Natural killer cell treated with Interleukin-12 subunit alpha and Interleukin-12 subunit beta and Interleukin-15 and Interleukin-18, amount 100 ng/mL, for 72 hours (primary cell): ENCODE measurements around the gene FANCB. TPM values are rescaled to one million over a fixed set of nuclear protein-coding genes. Genes with fewer than 3 reads are reported as not detected.

Source experiments
- ATAC-seq, 2 donors: fragments of 150-1000 bp; cut with Tn5 transposase in 1 of 2; sonication (Bioruptor Pico), chemical (Tn5 transposase) in 1 of 2; 2 replicates each; pipeline ENCODE4 v1.10.0; 2021
- DNase-seq: peaks from one replicate; pipeline ENCODE4 v3.0.0; 2022; ENCODE audit warnings: low spot score
- H3K27ac Mint-ChIP-seq, 2 donors: 1 replicate in 1 of 2; 2 replicates in 1 of 2; pipeline ENCODE4 v1.8.0; 2022; ENCODE audit warnings: mixed read lengths in 2 of 2, mild to moderate bottlenecking in 1 of 2, moderate library complexity in 1 of 2
- H3K27me3 Mint-ChIP-seq, 2 donors: 1 replicate in 1 of 2; 2 replicates in 1 of 2; pipeline ENCODE4 v1.8.0; 2022; ENCODE audit warnings: mixed read lengths in 2 of 2
- H3K36me3 Mint-ChIP-seq: one replicate; pipeline ENCODE4 v1.8.0; 2022; ENCODE audit warnings: mixed read lengths
- H3K4me1 Mint-ChIP-seq, 2 donors: 1 replicate in 1 of 2; 2 replicates in 1 of 2; pipeline ENCODE4 v1.8.0; 2022; ENCODE audit warnings: low read depth in 2 of 2, mixed read lengths in 2 of 2, mild to moderate bottlenecking in 1 of 2
- H3K4me3 Mint-ChIP-seq: one replicate; pipeline ENCODE4 v1.8.0; 2022; ENCODE audit warnings: mixed read lengths
- H3K9me3 Mint-ChIP-seq: 2 replicates; pipeline ENCODE4 v1.8.0; 2022; ENCODE audit warnings: mixed read lengths
- total RNA-seq, 2 donors: library from RNA; stranded (reverse); gene quantifications; one replicate each; pipeline ENCODE4 v1.2.3, GENCODE V29; 2022

The FANCB gene
- total RNA-seq, 2 donors from 2014 or later: 10.0 to 19.1 TPM

DNA sequence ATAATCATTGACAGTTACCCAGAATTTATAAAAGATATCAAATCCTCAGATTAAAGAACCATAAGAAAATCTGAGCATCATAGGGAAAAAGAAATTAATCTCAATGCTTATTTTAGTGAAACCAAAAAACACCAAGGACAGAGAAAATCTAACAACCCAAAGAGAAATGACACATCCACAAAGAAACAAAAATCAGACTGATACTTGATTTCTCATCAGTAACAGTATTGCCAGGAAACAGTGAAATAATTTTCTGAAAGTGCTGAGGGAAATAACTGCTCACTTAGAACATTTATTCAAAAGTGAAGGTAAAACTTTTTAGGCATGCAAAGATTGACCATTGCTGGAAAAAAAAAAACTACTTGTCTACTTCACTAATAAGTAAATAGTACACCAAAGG, 11.0 kb upstream of the FANCB start:
- peaks cover 3% of the 10 kb centered on the region for H3K9me3 Mint-ChIP-seq
- no peak for DNase-seq
- no peak for ATAC-seq
- H3K4me3 Mint-ChIP-seq: peak overlapping the region; percentile 80
- no peaks in the 10 kb centered on the region for H3K27me3 Mint-ChIP-seq
- H3K27ac Mint-ChIP-seq: peak overlapping the region; percentile 91 to 92
- H3K36me3 Mint-ChIP-seq: no peaks in the 10 kb centered on the region
- H3K4me1 Mint-ChIP-seq: peaks cover 23 to 25% of the 10 kb centered on the region in 2 donors

DNA sequence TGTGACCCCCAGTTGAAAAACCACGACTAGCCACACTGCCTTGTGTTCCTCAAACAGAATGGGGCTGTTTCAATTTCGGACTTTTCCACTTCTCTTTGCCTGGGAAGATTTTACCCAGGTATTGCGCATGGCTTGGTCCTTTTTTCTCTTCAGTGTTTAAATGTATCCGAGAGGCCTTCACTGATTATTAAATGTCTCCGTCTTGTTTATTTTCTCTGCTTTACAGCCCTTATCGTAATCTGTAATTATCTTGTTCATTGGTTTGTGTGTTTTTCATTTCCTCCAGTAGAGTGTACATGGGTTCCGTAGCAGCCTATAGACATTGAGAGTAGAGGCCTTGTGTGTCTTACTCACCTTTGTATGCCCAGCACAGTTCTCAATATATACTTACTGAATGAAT, 2.8 kb upstream of the FANCB start:
- Mint-ChIP-seq H3K27me3 (no peaks in the 10 kb centered on the region), H3K36me3 (no peaks in the 10 kb centered on the region), H3K4me3 (peak overlapping the region; percentile 48), H3K27ac (peak overlapping the region in 1 of 2 donors; percentile 7), H3K4me1 (peaks cover 7 to 10% of the 10 kb centered on the region in 2 donors), H3K9me3 (peaks cover 2% of the 10 kb centered on the region)
- ATAC-seq: no peak
- no peak for DNase-seq

DNA sequence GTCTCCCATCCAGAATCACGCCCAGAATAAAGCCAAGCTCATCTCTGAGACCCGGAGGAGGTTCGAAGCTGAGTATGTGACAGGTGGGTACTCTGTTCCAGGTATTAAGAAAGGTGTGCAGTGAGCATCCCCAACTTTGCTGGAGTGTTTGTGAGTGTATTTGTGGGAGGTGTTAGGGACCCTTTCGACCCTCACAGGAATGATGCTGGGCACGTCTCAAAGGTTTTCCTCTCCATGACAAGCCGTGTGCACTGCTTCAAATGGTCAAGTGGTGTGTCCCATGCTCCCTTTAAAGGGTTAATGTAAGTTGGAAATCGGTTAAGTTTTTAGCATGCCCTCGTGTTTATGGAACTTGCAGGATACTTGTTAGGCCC, 794 bp upstream of the FANCB start:
- H3K4me3 Mint-ChIP-seq: peak overlapping the region; percentile 90
- DNase-seq (no peak), ATAC-seq (no peak)
- no peaks in the 10 kb centered on the region for H3K36me3 Mint-ChIP-seq
- peak overlapping the region; percentile 76 to 82 for H3K27ac Mint-ChIP-seq
- peaks cover 0 to 6% of the 10 kb centered on the region in 2 donors for H3K4me1 Mint-ChIP-seq
- H3K9me3 Mint-ChIP-seq: peaks cover 2% of the 10 kb centered on the region
- no peaks in the 10 kb centered on the region for H3K27me3 Mint-ChIP-seq

GRCh38 chrX:14872355-14872754, 514 bp downstream of the FANCB start:
- H3K4me1 Mint-ChIP-seq: peaks cover 4 to 6% of the 10 kb centered on the region in 2 donors
- H3K36me3 Mint-ChIP-seq: no peaks in the 10 kb centered on the region
- peak overlapping the region; percentile 76 to 82 for H3K27ac Mint-ChIP-seq
- no peak for ATAC-seq
- H3K9me3 Mint-ChIP-seq: peaks cover 2% of the 10 kb centered on the region
- H3K4me3 Mint-ChIP-seq: peak overlapping the region; percentile 90
- DNase-seq: no peak
- no peaks in the 10 kb centered on the region for H3K27me3 Mint-ChIP-seq

DNA sequence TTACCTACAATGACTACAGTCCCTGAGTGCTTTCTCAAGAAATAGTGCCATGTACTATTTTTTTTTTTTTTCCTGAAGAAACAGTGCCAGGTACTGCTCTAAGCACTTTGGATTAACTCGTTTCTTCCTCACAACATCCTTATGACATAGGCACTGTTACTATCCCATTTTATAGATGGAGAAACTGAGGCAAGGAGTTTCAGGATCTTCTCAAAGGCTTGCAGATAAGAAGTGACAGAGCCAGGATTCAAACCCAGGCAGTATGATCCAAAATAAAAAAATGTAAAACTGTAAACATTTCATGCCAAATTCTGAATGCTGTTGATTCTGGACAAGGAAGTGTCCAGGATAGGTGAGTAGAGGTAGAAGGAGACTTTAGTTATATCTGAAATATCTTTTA, 1.1 kb downstream of the FANCB start:
- Mint-ChIP-seq H3K4me3 (peak overlapping the region; percentile 90), H3K4me1 (peaks cover 4 to 6% of the 10 kb centered on the region in 2 donors), H3K36me3 (peaks cover 5% of the 10 kb centered on the region), H3K9me3 (peaks cover 2% of the 10 kb centered on the region), H3K27me3 (no peaks in the 10 kb centered on the region), H3K27ac (peak overlapping the region in 1 of 2 donors; percentile 82)
- DNase-seq (no peak), ATAC-seq (no peak)

DNA sequence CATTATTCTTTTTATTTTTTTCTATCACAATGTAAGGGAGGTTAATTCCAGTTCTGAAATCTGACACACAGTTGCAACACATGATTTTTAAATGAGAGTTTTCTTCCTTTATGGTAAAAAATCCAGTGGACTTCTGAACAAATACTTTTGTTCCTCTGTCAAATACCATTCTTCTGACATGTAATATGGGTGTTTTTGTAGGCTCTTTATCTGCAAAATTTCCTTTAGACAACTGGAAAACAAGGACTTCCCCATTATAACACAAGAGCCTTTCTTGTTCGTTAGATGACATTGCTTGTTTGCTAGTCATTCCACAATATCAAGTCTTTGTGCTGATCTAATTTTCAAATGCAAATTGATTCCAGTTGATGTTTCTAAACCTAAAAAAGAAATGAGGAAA, 7.7 kb downstream of the FANCB start:
- Mint-ChIP-seq H3K27ac (no peak overlapping the region), H3K9me3 (no peaks in the 10 kb centered on the region)
- ATAC-seq: no peak

GRCh38 chrX:14864631-14865030, 8.2 kb downstream of the FANCB start:
- no peaks in the 10 kb centered on the region for H3K9me3 Mint-ChIP-seq
- no peaks in the 10 kb centered on the region for H3K27me3 Mint-ChIP-seq
- ATAC-seq: no peak
- H3K4me3 Mint-ChIP-seq: no peak overlapping the region
- H3K36me3 Mint-ChIP-seq: peaks cover 5% of the 10 kb centered on the region
- H3K4me1 Mint-ChIP-seq: peaks cover 0 to 4% of the 10 kb centered on the region in 2 donors
- no peak for DNase-seq
- H3K27ac Mint-ChIP-seq: no peak overlapping the region

More for the DNA sequence above, 7.7 kb downstream of the FANCB start:
- Mint-ChIP-seq H3K36me3 (peaks cover 5% of the 10 kb centered on the region), H3K4me3 (no peak overlapping the region), H3K4me1 (peaks cover 0 to 4% of the 10 kb centered on the region in 2 donors), H3K27me3 (no peaks in the 10 kb centered on the region)
- DNase-seq: no peak

- H3K36me3 Mint-ChIP-seq: peaks cover 7% of the 10 kb centered on the region
- no peak overlapping the region for H3K27ac Mint-ChIP-seq
- no peak for DNase-seq
- no peak overlapping the region for H3K4me3 Mint-ChIP-seq
- no peaks in the 10 kb centered on the region for H3K4me1 Mint-ChIP-seq
- no peak for ATAC-seq
- H3K9me3 Mint-ChIP-seq: no peaks in the 10 kb centered on the region
- no peaks in the 10 kb centered on the region for H3K27me3 Mint-ChIP-seq
Observed at GRCh38 chrX:14851526-14851925, 21.3 kb downstream of the FANCB start.

- no peaks in the 10 kb centered on the region for H3K4me1 Mint-ChIP-seq
- H3K4me3 Mint-ChIP-seq: no peak overlapping the region
- DNase-seq: no peak
- no peaks in the 10 kb centered on the region for H3K27me3 Mint-ChIP-seq
- no peak overlapping the region for H3K27ac Mint-ChIP-seq
- peaks cover 7% of the 10 kb centered on the region for H3K36me3 Mint-ChIP-seq
- H3K9me3 Mint-ChIP-seq: no peaks in the 10 kb centered on the region
- no peak for ATAC-seq
Observed at GRCh38 chrX:14843666-14844065, 29.2 kb downstream of the FANCB start.

DNA sequence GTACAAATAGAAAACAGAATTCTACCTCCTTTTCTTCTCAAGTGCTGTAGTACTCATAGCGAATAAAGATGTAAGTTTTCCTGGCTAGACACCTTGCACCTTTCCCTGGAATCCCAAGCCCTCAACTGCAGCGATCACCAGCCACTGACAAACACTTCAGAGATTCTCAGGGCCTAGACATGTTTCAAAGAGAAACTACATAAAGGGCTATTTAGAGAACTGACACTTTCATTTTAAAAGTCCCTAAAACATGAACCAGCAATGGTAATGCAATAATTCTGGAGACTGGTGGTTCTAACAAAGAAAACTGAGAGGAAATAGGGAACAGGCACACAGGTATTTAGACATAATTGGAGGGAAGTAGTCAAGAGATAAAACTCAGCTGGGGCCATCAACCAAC, 35.7 kb downstream of the FANCB start:
- ATAC-seq (no peak), DNase-seq (no peak)
- Mint-ChIP-seq H3K36me3 (peaks cover 11% of the 10 kb centered on the region), H3K9me3 (peaks cover 6% of the 10 kb centered on the region), H3K4me1 (no peaks in the 10 kb centered on the region), H3K27ac (no peak overlapping the region), H3K27me3 (no peaks in the 10 kb centered on the region), H3K4me3 (no peak overlapping the region)

DNA sequence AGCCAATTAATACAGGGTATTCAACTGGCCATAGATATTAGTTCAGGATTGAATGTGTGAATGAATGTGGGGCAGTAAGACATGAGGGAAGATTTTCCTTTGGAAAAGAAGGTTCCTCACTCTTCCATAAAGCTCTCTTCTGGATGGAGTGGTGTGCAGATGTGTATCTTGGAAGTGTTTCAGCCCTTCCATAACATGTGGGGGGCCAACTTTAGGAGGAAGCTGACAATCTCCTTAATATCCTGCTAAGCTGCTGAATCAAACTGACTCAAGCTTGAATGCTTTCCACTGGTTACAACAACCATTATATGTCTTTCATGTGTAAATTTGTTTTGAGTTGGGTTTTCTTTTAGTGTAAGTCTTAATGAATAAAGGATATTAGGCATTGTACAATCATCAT, 40.3 kb downstream of the FANCB start:
- H3K27me3 Mint-ChIP-seq: peaks cover 0 to 2% of the 10 kb centered on the region in 2 donors
- H3K27ac Mint-ChIP-seq: no peak overlapping the region
- H3K36me3 Mint-ChIP-seq: peaks cover 5% of the 10 kb centered on the region
- no peaks in the 10 kb centered on the region for H3K4me1 Mint-ChIP-seq
- peaks cover 6% of the 10 kb centered on the region for H3K9me3 Mint-ChIP-seq
- no peak overlapping the region for H3K4me3 Mint-ChIP-seq
- no peak for ATAC-seq
- DNase-seq: no peak

DNA sequence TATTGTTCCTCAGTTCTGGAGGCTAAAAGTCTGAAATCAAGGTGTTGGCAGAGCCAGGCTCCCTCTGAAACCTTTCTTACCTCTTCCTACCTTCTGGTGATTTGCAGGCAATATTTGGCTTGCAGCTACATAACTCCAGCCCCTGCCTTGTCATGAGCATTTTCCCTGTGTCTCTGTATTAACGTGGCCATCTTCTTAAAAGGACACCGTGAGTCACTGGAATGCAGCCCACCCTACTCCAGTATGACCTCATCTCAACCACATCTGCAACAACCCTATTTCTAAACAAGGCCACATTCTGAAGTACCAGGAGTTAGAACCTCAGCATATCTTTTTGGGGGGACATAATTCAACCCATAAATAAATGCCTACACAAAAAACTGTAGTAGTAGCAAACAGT, 40.7 kb downstream of the FANCB start:
- DNase-seq (no peak), ATAC-seq (no peak)
- H3K4me3 Mint-ChIP-seq: no peak overlapping the region
- no peaks in the 10 kb centered on the region for H3K4me1 Mint-ChIP-seq
- peaks cover 5% of the 10 kb centered on the region for H3K36me3 Mint-ChIP-seq
- no peak overlapping the region for H3K27ac Mint-ChIP-seq
- peaks cover 0 to 2% of the 10 kb centered on the region in 2 donors for H3K27me3 Mint-ChIP-seq
- peaks cover 6% of the 10 kb centered on the region for H3K9me3 Mint-ChIP-seq

- no peaks in the 10 kb centered on the region for H3K36me3 Mint-ChIP-seq
- H3K4me1 Mint-ChIP-seq: no peaks in the 10 kb centered on the region
- no peak for DNase-seq
- H3K9me3 Mint-ChIP-seq: peaks cover 3% of the 10 kb centered on the region
- no peak overlapping the region for H3K27ac Mint-ChIP-seq
- H3K4me3 Mint-ChIP-seq: no peak overlapping the region
- peaks cover 0 to 8% of the 10 kb centered on the region in 2 donors for H3K27me3 Mint-ChIP-seq
- no peak for ATAC-seq
Observed at GRCh38 chrX:14829643-14830042, 43.2 kb downstream of the FANCB start.

DNA sequence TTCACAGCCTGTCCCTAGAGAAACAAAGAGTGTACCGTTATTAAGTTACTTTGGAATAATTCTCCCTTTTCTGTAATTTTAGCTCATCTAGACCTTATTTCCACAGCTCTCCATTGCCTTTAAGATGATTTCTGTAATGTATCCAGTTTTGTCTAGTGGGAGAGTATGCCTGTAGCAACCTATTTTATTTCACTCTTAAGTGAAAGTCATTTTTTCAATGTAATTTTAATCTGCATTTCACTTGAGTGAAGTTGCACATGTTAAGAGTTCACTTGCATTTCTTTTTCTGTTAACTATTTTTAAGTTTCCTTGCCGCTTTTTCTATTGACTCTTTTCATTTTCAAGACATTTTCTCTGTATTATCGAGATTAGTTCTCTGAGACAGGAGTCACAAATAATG, 46.5 kb downstream of the FANCB start:
- H3K9me3 Mint-ChIP-seq: no peaks in the 10 kb centered on the region
- peaks cover 0 to 10% of the 10 kb centered on the region in 2 donors for H3K27me3 Mint-ChIP-seq
- no peaks in the 10 kb centered on the region for H3K4me1 Mint-ChIP-seq
- ATAC-seq (no peak), DNase-seq (no peak)
- no peaks in the 10 kb centered on the region for H3K36me3 Mint-ChIP-seq
- H3K4me3 Mint-ChIP-seq: no peak overlapping the region
- no peak overlapping the region for H3K27ac Mint-ChIP-seq

- H3K4me3 Mint-ChIP-seq: no peak overlapping the region
- no peaks in the 10 kb centered on the region for H3K9me3 Mint-ChIP-seq
- no peaks in the 10 kb centered on the region for H3K4me1 Mint-ChIP-seq
- ATAC-seq (no peak), DNase-seq (no peak)
- no peak overlapping the region for H3K27ac Mint-ChIP-seq
- H3K36me3 Mint-ChIP-seq: no peaks in the 10 kb centered on the region
- H3K27me3 Mint-ChIP-seq: peaks cover 0 to 10% of the 10 kb centered on the region in 2 donors
Observed at GRCh38 chrX:14825851-14826250, 47.0 kb downstream of the FANCB start.
